Peyer's patch (tissue), 4 donors: ENCODE measurements around the gene GLTP.

Experiments used
- POLR2A ChIP-seq, 2 donors: fragments of 450-650 bp; IDR thresholded peaks; one replicate each; pipeline ENCODE4 v1.5.1; 2017; ENCODE audit warnings: antibody characterized with exemption in 2 of 2, mild to moderate bottlenecking in 2 of 2, moderate library complexity in 2 of 2
- TF ChIP-seq, protein P1 (sequence below), 6 experiments: fragments of 450-650 bp in 4 of 6; fragments of 200-600 bp in 2 of 6; sonication (generic) in 1 of 6; IDR thresholded peaks; one replicate each; pipeline ENCODE4 v1.5.1; 2017 to 2019; ENCODE audit warnings: antibody characterized with exemption in 6 of 6, mild to moderate bottlenecking in 3 of 6, moderate library complexity in 1 of 6

DNA sequence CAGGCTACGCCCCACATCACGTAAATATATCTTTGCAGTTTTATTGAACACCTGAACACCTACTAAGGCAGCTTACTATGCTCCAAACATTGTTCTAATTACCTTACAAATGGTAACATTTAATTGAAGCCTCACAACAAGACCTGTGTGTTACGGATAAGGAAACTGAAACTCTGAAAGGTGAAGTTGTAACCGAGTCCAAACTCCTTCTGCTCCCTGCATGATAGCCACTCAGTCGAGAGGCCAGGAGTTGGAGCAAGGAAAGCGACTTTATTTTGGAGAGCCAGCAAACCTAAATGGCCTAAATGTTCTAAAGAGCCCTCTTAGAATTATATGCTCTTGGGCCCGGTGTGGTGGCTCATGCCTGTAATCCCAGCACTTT lies 34.5 kb downstream of the GLTP start:
- TF ChIP-seq, protein P1, sequence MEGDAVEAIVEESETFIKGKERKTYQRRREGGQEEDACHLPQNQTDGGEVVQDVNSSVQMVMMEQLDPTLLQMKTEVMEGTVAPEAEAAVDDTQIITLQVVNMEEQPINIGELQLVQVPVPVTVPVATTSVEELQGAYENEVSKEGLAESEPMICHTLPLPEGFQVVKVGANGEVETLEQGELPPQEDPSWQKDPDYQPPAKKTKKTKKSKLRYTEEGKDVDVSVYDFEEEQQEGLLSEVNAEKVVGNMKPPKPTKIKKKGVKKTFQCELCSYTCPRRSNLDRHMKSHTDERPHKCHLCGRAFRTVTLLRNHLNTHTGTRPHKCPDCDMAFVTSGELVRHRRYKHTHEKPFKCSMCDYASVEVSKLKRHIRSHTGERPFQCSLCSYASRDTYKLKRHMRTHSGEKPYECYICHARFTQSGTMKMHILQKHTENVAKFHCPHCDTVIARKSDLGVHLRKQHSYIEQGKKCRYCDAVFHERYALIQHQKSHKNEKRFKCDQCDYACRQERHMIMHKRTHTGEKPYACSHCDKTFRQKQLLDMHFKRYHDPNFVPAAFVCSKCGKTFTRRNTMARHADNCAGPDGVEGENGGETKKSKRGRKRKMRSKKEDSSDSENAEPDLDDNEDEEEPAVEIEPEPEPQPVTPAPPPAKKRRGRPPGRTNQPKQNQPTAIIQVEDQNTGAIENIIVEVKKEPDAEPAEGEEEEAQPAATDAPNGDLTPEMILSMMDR (IDR thresholded peaks at IDR 0.05): no peak
- no peak for TF ChIP-seq POLR2A (IDR thresholded peaks at IDR 0.05)
